Sigmoid colon (tissue), 7 donors: ENCODE measurements around the gene RXRA. TPM values are rescaled to one million over a fixed set of nuclear protein-coding genes. Genes with fewer than 3 reads are reported as not detected.

Experiments used
- DNase-seq: peaks from one replicate; pipeline ENCODE4 v3.0.0-alpha.2; 2019
- H3K27ac ChIP-seq, 4 donors: fragments of 200-600 bp; sonication (generic); one replicate each; pipeline ENCODE4 v1.5.1; 2016 to 2019; ENCODE audit warnings: mild to moderate bottlenecking in 1 of 4
- H3K27me3 ChIP-seq, 3 donors: fragments of 200-600 bp; sonication (generic); one replicate each; pipeline ENCODE4 v1.5.1; 2019; ENCODE audit warnings: mild to moderate bottlenecking in 1 of 3
- H3K36me3 ChIP-seq, 4 donors: fragments of 200-600 bp; sonication (generic); one replicate each; pipeline ENCODE4 v1.5.1; 2016 to 2019
- H3K4me1 ChIP-seq, 4 donors: fragments of 200-600 bp; sonication (generic); one replicate each; pipeline ENCODE4 v1.5.1; 2017 to 2019
- H3K4me3 ChIP-seq, 4 donors: fragments of 200-600 bp; sonication (generic); one replicate each; pipeline ENCODE4 v1.5.1; 2017 to 2019; ENCODE audit warnings: mild to moderate bottlenecking in 2 of 4, moderate library complexity in 1 of 4
- H3K9me3 ChIP-seq, 4 donors: fragments of 200-600 bp in 3 of 4; sonication (generic) in 3 of 4; one replicate each; pipeline versions ENCODE4 v1.5.1 to v1.6.1; 2013 to 2019
- EP300 ChIP-seq, 4 donors: sonication (generic); formaldehyde crosslinking; IDR thresholded peaks; one replicate each; pipeline ENCODE4 v1.6.1; 2017; ENCODE audit warnings: antibody characterized with exemption in 4 of 4
- POLR2A ChIP-seq, 2 donors: fragments of 450-650 bp; IDR thresholded peaks; one replicate each; pipeline ENCODE4 v1.6.1; 2016; ENCODE audit warnings: antibody characterized with exemption in 2 of 2, mild to moderate bottlenecking in 2 of 2, moderate library complexity in 2 of 2
- POLR2AphosphoS5 ChIP-seq, 4 donors: sonication (generic); formaldehyde crosslinking; IDR thresholded peaks; one replicate each; pipeline ENCODE4 v1.6.1; 2017; ENCODE audit warnings: antibody characterized with exemption in 4 of 4
- WGBS, 2 donors: extraction: QIAGEN DNeasy Blood & Tissue Kit; methylation state at CpG; one replicate each; pipeline ENCODE4 v1.1.7; 2013; 5-methylcytosine and 5-hydroxymethylcytosine counted together
- intact Hi-C: fragments of 100-400 bp; cut with DNase I; formaldehyde crosslinking; loops from one replicate; pipeline ENCODE4 v1.15.1; 2023
- polyA plus RNA-seq, 3 donors: library from polyadenylated mRNA; stranded (reverse); fragments of 200-250 nt; gene quantifications; one replicate each; pipeline ENCODE4 v1.2.3, GENCODE V29; 2013
- total RNA-seq, 4 donors: library from RNA; depleted of rRNA; stranded (reverse); fragments of >200 nt; gene quantifications; one replicate each; pipeline ENCODE4 v1.1.0, GENCODE V29; 2016
- TF ChIP-seq, protein P1 (sequence below), 4 experiments: fragments of 450-650 bp in 3 of 4; fragments of 200-600 bp in 1 of 4; IDR thresholded peaks; one replicate each; pipeline ENCODE4 v1.5.1; 2016 to 2019; ENCODE audit warnings: antibody characterized with exemption in 4 of 4, mild to moderate bottlenecking in 3 of 4, moderate library complexity in 2 of 4
- donor health status: healthy with polysubstance abuse.
- donor health status: Bipolar disorder and iron deficiency.
- donor health status: healthy.

RXRA gene
- total and polyA plus RNA-seq, 7 donors = 26.7 to 50.8 (median 35.7) TPM

- no peaks in the 10 kb centered on the region for H3K9me3 ChIP-seq
- DNase-seq = no peak
- no peaks in the 10 kb centered on the region for H3K36me3 ChIP-seq
- WGBS, 2 donors = 17 to 54% methylated on average over 7 of the region's 7 CpGs
- intact Hi-C loops = loop anchor here (2.0 to 10.0 kb wide), 4 partner anchors 35 to 405 kb away; no protein-coding TSS in a partner anchor
- no peaks in the 10 kb centered on the region for H3K27me3 ChIP-seq
- H3K4me1 ChIP-seq = peaks cover 0 to 89% (median 81%) of the 10 kb centered on the region in 4 donors
- peak overlapping the region; percentile 83 to 90 (median 88) for H3K27ac ChIP-seq
- peak overlapping the region; percentile 81 to 88 (median 84) for H3K4me3 ChIP-seq
- TF ChIP-seq, protein P1, sequence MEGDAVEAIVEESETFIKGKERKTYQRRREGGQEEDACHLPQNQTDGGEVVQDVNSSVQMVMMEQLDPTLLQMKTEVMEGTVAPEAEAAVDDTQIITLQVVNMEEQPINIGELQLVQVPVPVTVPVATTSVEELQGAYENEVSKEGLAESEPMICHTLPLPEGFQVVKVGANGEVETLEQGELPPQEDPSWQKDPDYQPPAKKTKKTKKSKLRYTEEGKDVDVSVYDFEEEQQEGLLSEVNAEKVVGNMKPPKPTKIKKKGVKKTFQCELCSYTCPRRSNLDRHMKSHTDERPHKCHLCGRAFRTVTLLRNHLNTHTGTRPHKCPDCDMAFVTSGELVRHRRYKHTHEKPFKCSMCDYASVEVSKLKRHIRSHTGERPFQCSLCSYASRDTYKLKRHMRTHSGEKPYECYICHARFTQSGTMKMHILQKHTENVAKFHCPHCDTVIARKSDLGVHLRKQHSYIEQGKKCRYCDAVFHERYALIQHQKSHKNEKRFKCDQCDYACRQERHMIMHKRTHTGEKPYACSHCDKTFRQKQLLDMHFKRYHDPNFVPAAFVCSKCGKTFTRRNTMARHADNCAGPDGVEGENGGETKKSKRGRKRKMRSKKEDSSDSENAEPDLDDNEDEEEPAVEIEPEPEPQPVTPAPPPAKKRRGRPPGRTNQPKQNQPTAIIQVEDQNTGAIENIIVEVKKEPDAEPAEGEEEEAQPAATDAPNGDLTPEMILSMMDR (IDR thresholded peaks at IDR 0.05) = no peak
- TF ChIP-seq POLR2A (IDR thresholded peaks at IDR 0.05) (no peak), EP300 (IDR thresholded peaks at IDR 0.05) (no peak), POLR2AphosphoS5 (IDR thresholded peaks at IDR 0.05) (no peak)
These were observed 3.3 kb downstream of the RXRA start for GRCh38 chr9:134329576-134329855.

GRCh38 chr9:134329886-134330285 lies 3.6 kb downstream of the RXRA start:
- peak overlapping the region; percentile 83 to 90 (median 88) for H3K27ac ChIP-seq
- intact Hi-C loops = loop anchor here (2.0 to 10.0 kb wide), 4 partner anchors 35 to 405 kb away; no protein-coding TSS in a partner anchor
- 12 to 45% methylated on average over 5 of the region's 5 CpGs for WGBS, 2 donors
- no peaks in the 10 kb centered on the region for H3K9me3 ChIP-seq
- H3K4me1 ChIP-seq = peaks cover 0 to 89% (median 80%) of the 10 kb centered on the region in 4 donors
- TF ChIP-seq, protein P1 (IDR thresholded peaks at IDR 0.05) = no peak
- TF ChIP-seq POLR2AphosphoS5 (IDR thresholded peaks at IDR 0.05) (no peak), EP300 (IDR thresholded peaks at IDR 0.05) (no peak), POLR2A (IDR thresholded peaks at IDR 0.05) (no peak)
- DNase-seq = no peak
- no peaks in the 10 kb centered on the region for H3K36me3 ChIP-seq
- no peaks in the 10 kb centered on the region for H3K27me3 ChIP-seq
- H3K4me3 ChIP-seq = peak overlapping the region in 3 of 4 donors; percentile 83 to 88 (median 84)

GRCh38 chr9:134330590-134330989 lies 4.3 kb downstream of the RXRA start:
- no peak overlapping the region for H3K27ac ChIP-seq
- no peak for DNase-seq
- TF ChIP-seq EP300 (IDR thresholded peaks at IDR 0.05) (no peak), POLR2A (IDR thresholded peaks at IDR 0.05) (no peak), POLR2AphosphoS5 (IDR thresholded peaks at IDR 0.05) (no peak)
- TF ChIP-seq, protein P1 (IDR thresholded peaks at IDR 0.05) = no peak
- intact Hi-C loops = no loop called here
- peaks cover 0 to 89% (median 80%) of the 10 kb centered on the region in 4 donors for H3K4me1 ChIP-seq
- no peak overlapping the region for H3K4me3 ChIP-seq
- H3K9me3 ChIP-seq = no peaks in the 10 kb centered on the region
- H3K36me3 ChIP-seq = no peaks in the 10 kb centered on the region
- no peaks in the 10 kb centered on the region for H3K27me3 ChIP-seq
- 62 to 80% methylated on average over 3 of the region's 3 CpGs for WGBS, 2 donors

DNA sequence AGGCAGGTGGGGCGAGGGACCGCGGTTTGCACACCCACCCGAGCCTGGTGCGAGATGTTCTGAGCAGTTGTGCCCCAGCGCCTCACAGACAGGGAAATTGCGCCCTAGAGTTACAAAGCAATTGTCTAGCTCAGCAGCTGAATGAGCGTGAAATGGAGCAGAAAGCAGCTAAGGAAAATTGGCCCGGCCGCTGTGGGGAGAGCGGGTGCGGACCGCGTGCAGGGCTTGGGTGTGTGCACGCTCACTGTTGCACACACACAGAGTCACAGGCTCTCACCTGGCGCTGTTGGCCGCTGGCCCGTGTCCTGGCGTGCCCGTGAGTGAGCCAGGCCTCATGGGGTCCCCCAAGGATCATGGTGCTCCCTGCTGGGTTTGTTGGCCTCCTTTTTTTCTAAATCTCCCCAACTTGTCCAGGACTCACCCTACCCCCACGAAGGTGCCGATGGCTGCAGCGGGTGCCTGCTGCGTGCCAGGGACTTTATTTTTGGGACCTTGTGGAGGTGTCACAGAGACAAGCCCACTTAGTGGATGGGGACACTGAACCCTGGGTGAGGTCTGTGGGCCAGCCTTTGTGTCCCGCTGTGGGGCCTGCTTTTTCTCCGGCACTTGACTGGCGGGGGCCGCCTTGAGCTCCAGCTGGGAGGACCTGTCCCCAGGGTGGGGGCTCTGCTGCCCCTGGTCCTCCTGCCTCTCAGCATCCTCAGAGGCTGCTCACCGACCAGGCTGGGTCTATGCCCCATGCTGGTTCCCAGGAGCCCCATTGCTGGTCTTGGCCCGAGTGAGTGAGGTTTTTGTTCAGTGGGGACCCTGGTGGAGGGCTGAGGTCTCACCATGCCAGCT lies 5.2 kb downstream of the RXRA start:
- intact Hi-C loops = no loop called here
- WGBS, 2 donors = 84 to 92% methylated on average over 30 of the region's 30 CpGs

More for the DNA sequence above, 5.2 kb downstream of the RXRA start:
- no peak for DNase-seq
- H3K36me3 ChIP-seq = no peaks in the 10 kb centered on the region
- peaks cover 0 to 94% (median 88%) of the 10 kb centered on the region in 4 donors for H3K4me1 ChIP-seq
- TF ChIP-seq EP300 (IDR thresholded peaks at IDR 0.05) (no peak), POLR2A (IDR thresholded peaks at IDR 0.05) (no peak), POLR2AphosphoS5 (IDR thresholded peaks at IDR 0.05) (no peak)
- TF ChIP-seq, protein P1 (IDR thresholded peaks at IDR 0.05) = no peak
- no peaks in the 10 kb centered on the region for H3K27me3 ChIP-seq
- H3K27ac ChIP-seq = no peak overlapping the region
- no peak overlapping the region for H3K4me3 ChIP-seq
- no peaks in the 10 kb centered on the region for H3K9me3 ChIP-seq
